Right atrium auricular region (tissue), 2 donors: ENCODE results near the gene NUDT3. TPM values are rescaled to one million over a fixed set of nuclear protein-coding genes. Genes with fewer than 3 reads are reported as not detected.

Experiments used
- DNase-seq: peaks from one replicate; pipeline ENCODE4 v3.0.0-alpha.2; 2019; ENCODE audit warnings: low spot score
- H3K27ac ChIP-seq, 2 donors: fragments of 200-600 bp; sonication (generic); 1 replicate in 1 of 2; 2 replicates in 1 of 2; pipeline ENCODE4 v1.5.1; 2016 to 2019
- H3K27me3 ChIP-seq, 2 donors: fragments of 200-600 bp; sonication (generic); one replicate each; pipeline versions ENCODE4 v1.5.1 to v1.6.0; 2017 to 2019
- H3K36me3 ChIP-seq: fragments of 200-600 bp; sonication (generic); one replicate; pipeline ENCODE4 v1.5.1; 2016
- H3K4me1 ChIP-seq, 2 donors: fragments of 200-600 bp; sonication (generic); one replicate each; pipeline versions ENCODE4 v1.5.1 to v1.6.0; 2017 to 2019
- H3K4me3 ChIP-seq, 2 donors: fragments of 200-600 bp; sonication (generic); 1 replicate in 1 of 2; 2 replicates in 1 of 2; pipeline ENCODE4 v1.5.1; 2017 to 2019; ENCODE audit warnings: mild to moderate bottlenecking in 1 of 2, moderate library complexity in 1 of 2
- H3K9me3 ChIP-seq, 2 donors: fragments of 200-600 bp; sonication (generic); one replicate each; pipeline ENCODE4 v1.5.1; 2019
- CTCF ChIP-seq, 2 donors: fragments of 200-600 bp; sonication (generic); IDR thresholded peaks; one replicate each; pipeline ENCODE4 v1.5.1; 2019; ENCODE audit warnings: antibody characterized with exemption in 2 of 2
- total RNA-seq, 2 donors: library from RNA; depleted of rRNA; stranded (reverse); fragments of >200 nt; gene quantifications; one replicate each; pipeline ENCODE4 v1.1.0, GENCODE V29; 2016

NUDT3 gene
- total RNA-seq, 2 donors from 2014 or later: 47.2 to 53.5 TPM

- peaks cover 25% of the 10 kb centered on the region for H3K36me3 ChIP-seq
- no peaks in the 10 kb centered on the region for H3K27me3 ChIP-seq
- H3K27ac ChIP-seq: no peak overlapping the region
- H3K4me3 ChIP-seq: no peak overlapping the region
- no peak for TF ChIP-seq CTCF (IDR thresholded peaks at IDR 0.05)
- DNase-seq: peak; percentile 26
- H3K4me1 ChIP-seq: peaks cover 0 to 44% of the 10 kb centered on the region in 2 donors
- no peaks in the 10 kb centered on the region for H3K9me3 ChIP-seq
Observed at GRCh38 chr6:34289137-34289536, 103.3 kb downstream of the NUDT3 start.

- H3K36me3 ChIP-seq: peaks cover 19% of the 10 kb centered on the region
- no peak overlapping the region for H3K4me3 ChIP-seq
- no peak for TF ChIP-seq CTCF (IDR thresholded peaks at IDR 0.05)
- peak; percentile 30 for DNase-seq
- no peaks in the 10 kb centered on the region for H3K9me3 ChIP-seq
- H3K4me1 ChIP-seq: peaks cover 0 to 44% of the 10 kb centered on the region in 2 donors
- H3K27me3 ChIP-seq: no peaks in the 10 kb centered on the region
- no peak overlapping the region for H3K27ac ChIP-seq
Observed at GRCh38 chr6:34288581-34288980, 103.9 kb downstream of the NUDT3 start.

GRCh38 chr6:34285448-34286164 lies 106.9 kb downstream of the NUDT3 start:
- H3K27ac ChIP-seq: peak overlapping the region; percentile 2 to 22

GRCh38 chr6:34284563-34285447 lies 107.7 kb downstream of the NUDT3 start:
- Histone ChIP-seq H3K9me3 (no peaks in the 10 kb centered on the region), H3K27ac (peak overlapping the region; percentile 2 to 22), H3K4me3 (no peak overlapping the region), H3K27me3 (no peaks in the 10 kb centered on the region), H3K4me1 (peaks cover 0 to 41% of the 10 kb centered on the region in 2 donors), H3K36me3 (peaks cover 5% of the 10 kb centered on the region)
- no peak for TF ChIP-seq CTCF (IDR thresholded peaks at IDR 0.05)
- DNase-seq: no peak

More at GRCh38 chr6:34285448-34286164, 106.9 kb downstream of the NUDT3 start:
- no peaks in the 10 kb centered on the region for H3K27me3 ChIP-seq
- peaks cover 0 to 41% of the 10 kb centered on the region in 2 donors for H3K4me1 ChIP-seq
- no peaks in the 10 kb centered on the region for H3K9me3 ChIP-seq
- H3K4me3 ChIP-seq: no peak overlapping the region
- H3K36me3 ChIP-seq: peaks cover 5% of the 10 kb centered on the region
- no peak for DNase-seq
- no peak for TF ChIP-seq CTCF (IDR thresholded peaks at IDR 0.05)

- H3K27ac ChIP-seq: no peak overlapping the region
- no peaks in the 10 kb centered on the region for H3K36me3 ChIP-seq
- H3K27me3 ChIP-seq: no peaks in the 10 kb centered on the region
- no peak for TF ChIP-seq CTCF (IDR thresholded peaks at IDR 0.05)
- no peak overlapping the region for H3K4me3 ChIP-seq
- no peak for DNase-seq
- no peaks in the 10 kb centered on the region for H3K9me3 ChIP-seq
- peaks cover 0 to 31% of the 10 kb centered on the region in 2 donors for H3K4me1 ChIP-seq
Observed at GRCh38 chr6:34281702-34282334, 110.7 kb downstream of the NUDT3 start.
